Measurements from ENCODE around the gene PRMT2. TPM values are rescaled to one million over a fixed set of nuclear protein-coding genes. Genes with fewer than 3 reads are reported as not detected.
A peak's percentile ranks its signal among the peaks of the same experiment; 100 is the strongest.
"Not testable (repeated sequence)": the region's sequence is repeated elsewhere in the genome, so short reads cannot be mapped to it uniquely, and the experiment has no call there.

Gene PRMT2
- polyA plus RNA-seq, 4 donors = 128 to 134 (median 130) TPM

DNA sequence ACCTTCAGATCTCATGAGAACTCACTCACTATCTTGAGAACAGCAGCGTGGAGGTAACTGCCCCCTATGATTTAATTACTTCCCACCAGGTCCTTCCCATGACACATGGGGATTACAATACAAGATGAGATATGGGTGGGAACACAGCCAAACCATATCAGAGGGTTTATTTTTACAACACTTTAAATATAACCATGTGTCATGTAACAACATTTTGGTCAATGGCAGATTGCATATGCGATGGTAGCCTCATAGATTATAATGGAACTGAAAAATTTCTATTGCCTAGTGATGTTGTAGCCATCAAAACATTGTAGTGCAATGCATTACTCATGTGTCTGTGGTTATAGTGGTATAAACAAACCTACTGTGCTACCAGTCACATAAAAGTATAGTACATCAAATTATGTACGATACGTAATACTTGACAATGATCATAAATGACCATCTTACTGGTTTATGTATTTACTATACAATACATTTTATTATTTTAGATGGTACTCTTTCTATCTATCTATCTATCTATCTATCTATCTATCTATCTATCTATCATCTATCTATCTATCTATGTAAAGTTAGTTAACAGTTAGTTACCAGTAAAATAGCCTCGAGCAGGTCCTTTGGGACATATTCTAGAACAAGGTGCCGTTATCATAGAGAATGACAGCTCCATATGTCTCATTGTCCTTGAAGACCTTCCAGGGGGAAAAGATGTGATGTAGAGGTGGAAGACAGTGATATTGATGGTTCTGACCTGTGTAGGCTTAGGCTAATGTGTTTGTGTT, 18.0 kb upstream of the PRMT2 start:
- no peak for DNase-seq (ENCODE audit: low read depth in 4 of 4, low spot score in 2 of 4)

DNA sequence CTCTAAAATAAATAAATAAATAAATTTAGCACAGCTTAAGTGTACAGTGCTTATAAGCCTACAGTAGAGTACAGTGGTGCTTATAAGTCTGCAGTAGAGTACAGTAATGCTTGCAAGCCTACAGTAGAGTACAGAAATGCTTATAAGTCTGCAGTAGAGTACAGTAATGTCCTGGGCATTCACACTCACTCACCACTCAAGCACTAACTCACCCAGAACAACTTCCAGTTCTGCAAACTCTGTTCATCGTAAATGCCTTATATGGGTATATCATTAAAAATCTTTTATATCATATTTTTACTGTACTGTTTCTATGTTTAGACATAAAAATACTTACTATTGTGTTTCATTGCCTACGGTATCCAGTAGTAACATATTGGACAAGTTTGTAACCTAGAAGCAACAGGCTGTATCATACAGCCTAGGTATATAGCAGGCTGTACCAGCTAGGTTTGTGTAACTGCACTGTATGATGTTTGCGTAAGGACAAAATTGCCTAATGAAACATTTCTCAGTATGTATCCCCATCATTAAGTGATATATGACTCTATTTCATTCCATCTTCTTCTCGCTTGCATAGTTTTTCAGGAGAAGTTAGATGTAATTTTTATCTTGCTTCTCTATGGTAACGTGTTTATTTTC, 16.6 kb upstream of the PRMT2 start:
- no peak for DNase-seq (ENCODE audit: low read depth in 4 of 4, low spot score in 2 of 4)

DNA sequence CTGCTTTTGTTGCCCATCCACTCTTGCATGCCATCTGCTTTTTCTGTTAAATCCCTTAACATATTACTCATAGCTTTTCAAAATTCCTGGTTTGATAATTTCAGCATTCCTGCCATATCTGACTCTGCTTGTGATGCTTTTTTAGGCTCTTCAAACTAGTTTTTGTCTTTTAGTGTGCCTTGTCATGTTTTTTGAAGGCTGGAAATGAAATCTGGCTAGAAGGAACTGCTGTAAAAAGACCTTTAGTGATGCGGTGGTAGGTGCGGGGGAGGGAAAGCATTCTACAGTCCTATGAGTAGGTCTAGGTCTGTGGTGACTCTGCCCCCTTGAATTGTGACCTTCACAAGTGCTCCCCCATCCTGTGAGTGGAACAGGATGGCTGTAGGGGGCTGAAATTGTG, 15.6 kb upstream of the PRMT2 start:
- DNase-seq (ENCODE audit: low read depth in 4 of 4, low spot score in 2 of 4) = no peak

DNA sequence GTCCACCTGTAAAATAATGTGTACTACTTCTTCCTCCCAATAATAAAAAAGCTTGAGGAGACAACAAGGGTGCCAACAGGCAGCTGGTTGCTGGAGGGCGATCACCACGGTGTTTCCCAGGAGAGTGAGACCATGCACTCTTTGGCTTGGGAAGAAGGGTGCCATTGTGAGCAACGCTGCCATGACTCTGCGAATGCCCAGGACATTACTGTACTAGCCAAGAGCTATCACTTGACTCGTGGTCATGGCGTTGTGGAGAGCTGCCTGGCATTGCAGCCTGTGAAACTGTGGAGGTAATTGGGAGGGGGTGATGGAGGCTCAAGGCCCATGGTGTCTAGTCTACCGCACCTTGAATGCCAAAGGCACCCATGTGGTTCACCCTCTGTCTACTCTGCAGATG, 14.6 kb upstream of the PRMT2 start:
- DNase-seq (ENCODE audit: low read depth in 4 of 4, low spot score in 2 of 4) = no peak

DNA sequence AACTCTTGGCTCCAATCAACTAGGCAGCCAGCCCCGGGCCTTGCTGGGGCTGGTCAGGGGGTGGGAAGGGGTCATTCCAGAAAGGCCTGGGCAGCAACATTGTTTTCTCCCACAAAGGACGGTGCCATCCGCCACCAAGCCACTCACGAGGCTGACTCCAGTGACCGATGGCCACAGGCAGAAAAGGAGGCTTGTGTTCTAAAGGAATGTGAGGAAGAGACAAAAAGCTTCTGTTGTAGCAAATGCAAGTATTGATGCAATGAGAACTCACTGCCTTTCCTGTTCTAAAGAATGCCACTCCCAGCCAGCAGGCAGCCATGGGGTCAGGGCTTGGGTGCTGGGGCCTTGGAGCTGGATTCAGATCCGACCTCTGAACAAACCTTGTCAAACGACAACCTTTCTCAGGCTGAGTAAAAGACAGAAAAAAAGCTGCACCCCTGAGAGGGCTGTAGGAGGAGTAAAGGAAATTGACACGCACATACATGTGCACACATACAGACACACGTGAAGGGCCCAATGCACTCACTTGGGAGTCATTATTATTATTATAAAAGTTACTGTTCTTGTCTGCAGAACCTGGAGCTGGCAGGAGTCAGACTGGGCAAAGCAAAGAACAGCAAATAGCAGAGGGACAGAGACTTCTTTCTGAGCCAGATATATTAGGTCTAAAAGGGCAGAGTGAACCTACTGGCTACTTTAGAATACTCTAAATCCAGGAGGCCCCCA, 13.9 kb upstream of the PRMT2 start:
- no peak for DNase-seq (ENCODE audit: low read depth in 4 of 4, low spot score in 2 of 4)

DNA sequence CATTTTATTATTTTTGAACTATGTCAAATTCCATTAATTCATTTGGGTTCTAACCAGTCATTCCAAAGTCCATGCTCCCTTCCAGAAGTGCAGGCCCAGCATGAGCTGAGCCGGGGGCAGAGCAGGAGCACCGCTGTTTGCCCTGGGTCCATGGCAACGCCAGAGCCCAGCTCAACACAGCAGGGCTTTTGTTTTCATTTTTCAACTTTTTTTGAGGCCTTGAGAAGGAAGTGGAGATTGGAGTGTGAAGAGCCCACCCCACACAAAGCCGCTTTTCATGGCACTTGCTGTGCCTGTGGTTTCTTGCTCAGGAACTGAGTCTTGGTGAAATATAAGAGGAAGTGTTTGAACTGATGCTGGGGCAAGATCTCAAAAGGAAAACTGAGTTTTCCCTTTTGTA, 13.2 kb upstream of the PRMT2 start:
- DNase-seq (ENCODE audit: low read depth in 4 of 4, low spot score in 2 of 4) = no peak

DNA sequence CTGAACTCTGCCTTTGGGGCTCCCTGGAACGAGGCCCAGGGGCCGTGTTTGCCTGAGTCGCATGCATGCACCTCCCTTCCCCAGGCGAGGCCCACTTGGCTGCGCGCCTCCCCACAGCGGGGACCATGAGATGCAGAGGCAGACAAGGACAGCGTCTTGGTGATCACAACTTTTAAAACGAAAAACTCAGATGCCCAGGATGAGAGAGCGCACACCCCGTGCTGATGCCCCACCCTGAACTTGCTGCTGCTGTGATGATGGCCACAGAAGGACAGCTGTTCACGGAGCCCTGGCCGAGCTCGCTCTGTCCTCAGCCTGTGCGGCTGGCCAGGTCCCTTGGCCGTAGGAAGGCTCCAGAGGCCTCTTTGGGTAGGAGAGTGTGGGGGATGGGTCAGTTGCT, 11.4 kb upstream of the PRMT2 start:
- no peak for DNase-seq (ENCODE audit: low read depth in 4 of 4, low spot score in 2 of 4)

DNA sequence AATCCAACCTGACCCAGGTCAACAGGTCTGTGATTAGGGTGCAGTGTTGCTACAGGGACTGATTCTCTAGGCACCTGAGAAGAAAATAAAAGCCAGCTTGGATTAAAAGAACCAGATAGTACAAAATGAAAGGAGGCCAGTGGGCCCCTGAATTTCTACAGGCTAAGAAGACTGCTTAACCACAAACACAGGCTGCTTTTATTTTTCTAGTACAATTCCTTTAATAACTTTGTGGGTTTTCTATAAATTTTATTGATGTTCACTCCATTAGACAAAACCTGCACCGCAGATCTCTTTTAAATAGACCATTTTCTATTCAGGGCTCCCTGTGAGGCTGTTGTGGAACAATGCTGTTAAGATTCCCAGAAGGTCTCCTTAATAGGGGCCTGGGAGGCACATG, 9.7 kb upstream of the PRMT2 start:
- DNase-seq (ENCODE audit: low read depth in 4 of 4, low spot score in 2 of 4) = no peak

DNA sequence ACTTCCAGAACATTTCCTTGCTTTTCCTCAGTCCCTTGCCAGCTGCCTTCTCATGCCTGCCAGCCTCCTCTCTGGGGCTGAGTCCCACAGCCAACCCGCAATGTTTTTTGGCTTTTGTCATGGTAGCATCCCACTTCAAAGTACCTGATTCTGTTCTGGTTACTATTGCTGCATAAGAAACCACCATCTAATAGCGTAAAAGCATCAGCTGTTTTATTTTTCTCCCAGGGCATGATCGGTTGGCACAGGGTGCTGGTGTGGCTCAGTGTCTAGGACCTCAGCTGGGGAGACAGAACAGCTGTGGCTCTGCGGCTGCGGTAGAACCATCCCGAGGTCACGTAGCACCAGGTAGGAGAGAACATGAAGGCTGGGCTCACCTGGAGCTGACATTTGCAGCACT, 8.9 kb upstream of the PRMT2 start:
- no peak for DNase-seq (ENCODE audit: low read depth in 4 of 4, low spot score in 2 of 4)

DNA sequence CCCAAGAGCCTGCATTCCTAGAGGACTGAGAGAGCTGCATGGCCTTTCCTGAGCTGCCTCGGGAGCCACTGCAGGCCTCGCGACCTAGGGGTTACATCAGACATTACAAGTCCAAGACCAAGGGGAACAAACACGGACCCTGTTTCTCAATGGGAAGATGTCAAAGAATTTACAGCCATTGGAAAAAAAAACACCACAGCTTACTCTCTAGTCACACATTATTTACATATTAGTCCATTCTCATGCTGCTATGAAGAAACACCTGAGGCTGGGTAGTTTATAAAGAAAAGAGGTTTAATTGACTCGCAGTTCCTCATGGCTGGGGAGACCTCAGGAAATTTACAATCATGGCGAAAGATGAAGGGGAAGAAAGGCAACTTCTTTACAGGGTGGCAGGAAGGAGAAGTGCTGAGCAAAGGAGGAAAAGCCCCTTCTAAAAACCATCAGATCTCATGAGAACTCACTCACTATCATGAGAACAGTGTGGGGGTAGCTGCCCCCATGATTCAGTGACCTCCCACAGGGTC, 8.4 kb upstream of the PRMT2 start:
- no peak for DNase-seq (ENCODE audit: low read depth in 4 of 4, low spot score in 2 of 4)

DNA sequence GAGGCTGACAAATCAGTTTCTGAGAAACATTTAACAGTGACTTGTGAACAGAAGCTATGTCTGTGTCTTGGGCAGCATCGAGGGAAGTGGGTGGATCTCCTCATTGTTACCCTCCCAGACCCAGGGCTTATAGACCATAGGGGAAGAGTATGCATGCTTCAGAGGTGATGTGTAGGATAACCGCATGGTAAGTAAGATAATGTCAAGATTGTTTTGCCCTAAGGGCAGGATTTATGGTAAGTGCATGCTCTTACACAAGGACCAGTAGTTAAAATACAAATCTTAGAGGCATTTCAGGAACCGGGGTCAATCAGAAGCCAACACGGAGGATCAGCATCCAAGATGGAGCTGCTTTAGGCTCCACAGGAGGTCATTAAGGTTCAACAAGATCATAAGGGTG, 7.7 kb upstream of the PRMT2 start:
- no peak for DNase-seq (ENCODE audit: low read depth in 4 of 4, low spot score in 2 of 4)

DNA sequence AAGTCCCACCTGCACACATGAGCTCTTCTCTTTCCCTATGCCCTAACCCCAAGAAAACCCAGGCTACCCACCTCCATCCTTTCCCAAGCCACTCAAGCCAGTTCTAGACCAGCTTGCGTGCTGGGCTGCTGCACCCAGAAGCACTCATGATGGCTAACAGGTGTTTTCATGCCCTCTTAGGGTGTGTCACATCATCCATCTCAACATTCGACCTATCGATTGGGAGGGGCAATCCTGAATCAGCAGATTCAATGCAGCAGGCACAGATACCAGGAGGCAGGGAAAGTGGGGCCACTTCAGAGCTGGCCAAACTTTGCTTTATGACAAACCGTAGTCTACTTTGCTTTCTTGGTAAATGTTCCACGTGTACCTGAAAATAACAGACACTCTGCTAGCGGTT, 6.6 kb upstream of the PRMT2 start:
- no peak for DNase-seq (ENCODE audit: low read depth in 4 of 4, low spot score in 2 of 4)

DNA sequence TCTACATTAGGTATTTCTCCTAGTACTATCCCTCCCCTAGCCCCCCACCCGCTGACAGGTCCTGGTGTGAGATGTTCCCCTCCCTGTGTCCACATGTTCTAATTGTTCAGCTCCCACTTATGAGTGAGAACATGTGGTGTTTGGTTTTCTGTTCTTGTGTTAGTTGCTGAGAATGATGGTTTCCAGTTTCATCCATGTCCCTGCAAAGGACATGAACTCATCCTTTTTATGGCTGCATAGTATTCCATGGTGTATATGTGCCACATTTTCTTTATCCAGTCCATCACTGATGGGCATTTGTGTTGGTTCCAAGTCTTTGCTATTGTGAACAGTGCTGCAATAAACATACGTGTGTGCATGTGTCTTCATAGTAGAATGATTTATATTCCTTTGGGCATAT, 4.6 kb upstream of the PRMT2 start:
- not testable (repeated sequence) for DNase-seq (ENCODE audit: low read depth in 4 of 4, low spot score in 2 of 4)

DNA sequence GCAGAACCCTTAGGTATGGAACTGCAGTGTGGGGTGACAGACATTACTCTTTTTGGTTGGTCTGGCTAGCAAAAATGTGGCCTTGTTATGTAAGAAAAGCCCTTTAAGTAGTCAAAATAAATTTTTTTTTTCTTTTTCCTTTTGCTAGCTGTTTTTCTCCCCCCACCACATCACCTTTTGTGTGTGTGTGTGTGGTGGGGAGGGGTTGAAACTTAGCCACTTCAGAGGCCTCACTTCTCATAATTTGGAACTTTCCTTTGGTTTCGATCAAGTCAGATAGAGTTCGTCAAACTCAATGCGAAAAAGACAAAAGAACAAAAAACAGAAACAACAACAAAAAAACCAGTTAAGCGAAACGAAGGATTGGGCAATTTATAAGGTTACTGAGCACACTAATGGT, 1.9 kb upstream of the PRMT2 start:
- no peak for DNase-seq (ENCODE audit: low read depth in 4 of 4, low spot score in 2 of 4)

DNA sequence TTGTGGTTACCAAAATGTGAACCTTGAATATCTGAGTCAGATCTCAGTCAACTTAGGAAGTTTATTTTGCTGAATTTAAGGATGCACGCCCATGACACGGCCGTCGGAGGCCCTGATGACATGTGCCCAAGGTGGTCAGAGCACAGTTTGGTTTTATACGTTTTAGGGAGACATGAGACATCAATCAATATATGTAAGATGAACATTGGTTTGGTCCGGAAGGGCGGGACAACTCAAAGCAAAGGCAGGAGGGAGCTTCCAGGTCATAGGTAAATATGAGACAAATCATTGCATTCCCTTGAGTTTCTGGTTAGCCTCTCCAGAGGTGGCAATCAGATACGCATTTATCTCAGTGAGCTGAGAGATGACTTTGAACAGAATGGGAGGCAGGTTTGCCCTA, 1.0 kb upstream of the PRMT2 start:
- no peak for DNase-seq (ENCODE audit: low read depth in 4 of 4, low spot score in 2 of 4)

DNA sequence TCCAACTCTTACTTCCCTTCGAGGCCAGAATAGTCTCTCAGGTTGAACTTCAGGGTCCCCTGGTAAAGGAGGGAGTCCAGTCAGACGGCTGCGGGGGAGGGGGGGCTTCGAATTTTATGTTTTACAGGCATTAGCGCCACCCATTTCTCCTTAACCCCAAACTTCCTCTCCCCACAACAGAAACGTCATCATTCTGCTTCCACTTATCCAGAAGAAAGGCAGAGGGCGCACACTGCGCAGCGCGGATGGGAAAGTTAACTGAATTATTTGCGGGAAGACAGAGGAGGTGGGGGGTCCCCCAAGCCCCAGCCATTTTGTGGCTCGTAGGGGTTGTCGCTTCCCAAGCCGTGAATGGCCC, 529 bp upstream of the PRMT2 start:
- peak; percentile 64 to 83 (median 79) for DNase-seq (ENCODE audit: low read depth in 4 of 4, low spot score in 2 of 4)

DNA sequence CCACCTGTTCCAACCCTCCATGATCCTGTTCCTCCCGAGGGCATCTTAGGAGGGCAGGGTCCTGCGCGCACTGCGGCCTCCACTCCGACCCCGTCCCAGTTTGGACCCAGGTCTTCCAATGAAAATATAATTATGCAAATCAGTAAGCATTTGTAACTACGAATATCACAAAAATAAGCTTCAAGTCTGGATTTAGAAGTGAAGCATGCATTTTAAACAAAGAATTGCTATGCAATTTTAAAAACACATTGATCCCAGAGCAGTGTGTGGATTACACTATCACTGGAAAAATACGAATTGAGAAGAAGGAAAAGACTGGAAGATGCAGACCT, 673 bp downstream of the PRMT2 start:
- DNase-seq (ENCODE audit: low read depth in 4 of 4, low spot score in 2 of 4) = no peak

DNA sequence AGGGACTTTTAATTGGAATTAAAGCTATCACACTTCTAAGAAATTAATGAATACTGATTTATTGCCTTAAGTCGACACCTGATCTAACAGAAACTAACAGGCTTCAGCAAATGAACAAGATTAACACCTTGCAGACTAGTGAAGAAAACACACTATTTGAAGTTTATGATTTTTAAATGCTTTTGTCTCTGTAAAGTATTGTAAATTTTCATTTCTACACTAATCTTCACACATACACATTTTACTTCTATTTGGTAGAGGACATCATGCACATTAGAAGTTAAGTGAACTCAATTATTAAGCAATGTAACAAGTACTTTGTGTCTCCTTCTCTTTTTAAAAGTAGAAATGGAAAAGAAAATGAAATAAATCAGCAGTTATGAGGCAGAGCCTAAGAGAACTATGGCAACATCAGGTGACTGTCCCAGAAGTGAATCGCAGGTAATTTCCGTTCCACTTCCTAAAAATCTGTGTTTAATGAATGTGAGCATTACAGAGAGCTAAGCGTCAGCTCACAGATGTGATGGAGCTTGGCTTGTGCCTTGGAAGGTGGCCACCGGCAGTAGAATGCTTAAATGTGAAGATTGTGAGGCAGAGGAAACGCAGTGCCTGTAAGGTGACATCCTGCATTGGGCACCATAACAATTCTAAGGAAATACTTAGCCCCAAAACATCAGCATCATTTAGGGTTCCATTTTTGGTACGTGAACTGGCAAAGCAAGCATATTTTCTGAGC, 1.2 kb downstream of the PRMT2 start:
- DNase-seq (ENCODE audit: low read depth in 4 of 4, low spot score in 2 of 4) = no peak

DNA sequence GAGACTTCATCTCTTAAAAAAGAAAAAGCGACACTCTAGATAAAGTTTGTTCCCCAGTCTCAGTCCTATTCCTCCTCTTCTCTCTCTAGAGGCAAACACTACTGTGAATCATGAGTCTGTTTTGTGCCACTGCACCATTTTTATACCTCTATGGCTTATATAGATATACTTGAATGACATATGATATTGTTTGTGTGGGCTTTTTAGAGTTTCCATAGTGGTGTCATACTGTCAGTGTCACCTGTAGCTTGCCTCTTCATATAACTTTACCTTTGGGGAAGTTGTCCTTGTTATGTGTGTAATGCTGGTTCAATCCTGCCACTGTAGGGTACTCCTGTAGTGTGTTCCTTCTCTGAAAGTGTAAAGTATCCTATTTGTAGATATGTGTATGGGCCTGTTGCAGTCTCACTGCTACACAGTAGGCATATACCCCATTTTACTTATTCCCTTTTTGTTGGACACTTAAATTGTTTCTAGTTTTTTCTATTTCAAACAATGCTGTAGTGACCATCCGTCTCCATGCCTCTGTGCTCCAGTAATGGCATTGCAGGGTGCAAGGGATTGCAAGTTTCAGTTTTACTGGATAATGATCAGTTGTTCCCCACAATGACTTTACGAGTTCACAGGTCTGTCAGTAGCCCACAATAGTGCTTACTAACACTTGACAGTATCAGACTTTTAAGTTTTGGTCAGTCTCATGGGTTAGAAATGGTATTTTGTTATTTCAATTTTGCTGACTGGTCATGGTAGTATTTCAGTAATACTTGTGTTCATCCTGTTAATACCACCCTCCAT, 2.7 kb downstream of the PRMT2 start:
- no peak for DNase-seq (ENCODE audit: low read depth in 4 of 4, low spot score in 2 of 4)
